Eye (tissue), 1 donor: ENCODE results near the gene ASGR2.
"Not testable (repeated sequence)": the region's sequence is repeated elsewhere in the genome, so short reads cannot be mapped to it uniquely, and the experiment has no call there.

Experiments
- DNase-seq: peaks from one replicate; pipeline ENCODE4 v3.0.0-alpha.2; 2015

Gene ASGR2

DNA sequence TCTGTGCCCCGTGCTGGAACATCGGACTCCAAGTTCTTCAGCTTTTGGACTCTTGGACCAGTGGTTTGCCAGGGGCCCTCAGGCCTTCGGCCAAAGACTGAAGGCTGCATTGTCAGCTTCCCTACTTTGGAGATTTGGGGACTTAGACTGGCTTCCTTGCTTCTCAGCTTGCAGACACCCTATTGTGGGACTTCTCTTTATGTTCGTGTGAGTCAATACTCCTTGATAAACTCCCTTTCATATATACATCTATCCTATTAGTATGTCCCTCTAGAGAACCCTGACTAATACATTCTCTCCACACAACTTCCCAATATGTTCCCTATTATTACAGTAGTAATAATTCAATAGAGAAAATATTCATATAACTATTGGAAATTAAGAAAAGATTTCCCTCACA, 9.2 kb upstream of the ASGR2 start:
- DNase-seq, result no peak

- no peak for DNase-seq
Observed at GRCh38 chr17:7122381-7122780, 7.8 kb upstream of the ASGR2 start.

GRCh38 chr17:7120635-7121034, 6.0 kb upstream of the ASGR2 start:
- DNase-seq, result not testable (repeated sequence)

DNA sequence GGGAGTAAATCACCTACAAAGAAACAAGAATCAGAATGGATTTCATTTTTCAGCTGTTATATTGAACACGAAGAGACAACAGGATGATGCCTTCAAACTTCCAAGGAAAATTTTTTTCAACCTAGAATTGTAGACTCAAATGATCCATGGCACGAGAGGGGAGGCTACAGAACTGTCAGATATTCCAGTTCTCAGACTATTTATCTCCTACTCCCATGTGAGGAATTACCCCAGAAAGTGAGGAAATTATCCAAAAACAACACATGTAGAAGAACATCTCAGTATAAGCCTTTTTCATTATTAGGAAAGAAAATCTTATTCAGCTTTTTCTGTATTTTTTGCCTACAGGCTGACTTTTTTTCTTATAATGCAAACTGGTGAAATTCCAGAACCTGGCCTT, 5.5 kb upstream of the ASGR2 start:
- no peak for DNase-seq

DNA sequence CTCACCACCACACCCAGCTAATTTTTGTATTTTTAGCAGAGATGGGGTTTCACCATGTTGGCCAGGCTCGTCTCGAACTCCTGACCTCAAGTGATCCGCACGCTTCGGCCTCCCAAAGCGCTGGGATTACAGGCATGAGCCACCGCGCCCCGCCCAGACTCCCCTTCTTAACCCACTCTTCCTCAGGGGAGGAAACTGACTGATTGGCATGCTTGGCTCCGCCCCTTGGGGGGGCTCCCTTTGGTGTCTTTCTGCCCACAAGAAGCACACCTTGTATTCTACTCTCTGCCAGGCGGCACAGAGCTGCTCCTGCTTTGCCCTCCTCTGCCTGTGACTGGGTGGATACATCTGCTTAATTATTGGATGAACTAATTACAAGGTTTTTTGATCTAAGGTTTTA, 4.7 kb upstream of the ASGR2 start:
- no peak for DNase-seq

DNA sequence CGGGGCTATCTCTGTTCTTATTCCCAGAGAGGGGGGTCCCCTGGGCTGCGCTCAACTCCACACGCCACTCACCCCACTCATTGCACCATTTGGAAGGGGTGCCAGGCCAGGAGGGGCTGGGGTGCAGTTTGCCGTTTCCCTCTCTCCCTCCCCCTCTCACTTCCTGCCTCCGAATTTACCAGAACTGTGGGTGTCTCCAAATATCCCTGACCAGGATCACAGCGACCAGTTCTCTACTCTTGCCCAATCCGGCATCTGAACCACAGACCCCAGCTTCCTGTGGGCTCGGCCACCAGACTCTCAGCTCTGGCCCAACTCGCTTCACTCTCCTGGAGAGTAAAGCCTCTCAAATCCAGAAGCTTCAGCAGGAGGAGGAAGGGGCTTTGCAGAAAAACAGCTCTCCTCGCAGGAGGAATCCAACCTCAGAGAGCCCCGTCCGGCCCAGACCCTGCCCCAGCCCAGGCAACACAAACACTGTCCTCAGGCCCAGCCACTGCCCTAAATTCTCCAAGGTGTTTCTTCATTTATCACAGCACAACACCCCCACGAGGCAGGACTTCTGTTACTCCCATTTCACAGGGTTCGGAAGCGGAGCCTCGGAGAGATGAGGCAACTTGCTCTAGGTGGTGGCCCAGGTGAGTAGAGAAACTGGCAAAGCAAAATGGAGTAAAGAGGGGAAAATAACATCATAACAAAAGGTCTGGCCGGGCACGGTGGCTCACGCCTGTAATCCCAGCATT, 423 bp upstream of the ASGR2 start:
- DNase-seq, result no peak

DNA sequence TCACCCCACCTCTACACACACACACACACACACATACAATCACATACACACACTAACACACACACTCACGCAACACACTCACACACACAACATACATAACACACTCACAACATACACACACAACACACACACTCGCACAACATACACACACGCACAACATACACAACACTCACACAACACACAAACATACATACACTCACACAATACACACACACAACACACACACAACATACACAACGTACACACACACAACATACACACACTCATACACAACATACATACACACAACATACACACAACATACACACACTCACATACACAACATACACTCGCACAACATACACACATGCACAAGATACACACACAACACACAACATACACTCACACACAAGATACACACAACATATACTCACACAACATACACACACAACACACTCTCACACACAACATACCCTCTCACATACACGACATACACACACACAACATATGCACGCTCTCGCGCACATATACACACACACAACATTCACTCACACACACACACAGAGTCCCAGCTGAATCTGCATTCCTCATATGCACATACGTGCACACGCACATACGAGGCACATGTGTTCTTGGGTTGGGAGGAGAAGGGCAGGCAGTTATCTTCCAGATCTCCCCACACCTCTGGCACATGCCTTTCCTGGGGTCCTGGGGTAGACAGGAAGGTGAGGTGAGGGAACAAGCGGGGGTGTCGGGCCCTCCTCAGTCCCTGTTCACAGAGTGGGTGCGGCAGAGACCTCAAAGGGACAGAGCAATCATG, 1.1 kb downstream of the ASGR2 start:
- DNase-seq, result no peak

- DNase-seq, result no peak
Observed at GRCh38 chr17:7112510-7113108, 2.0 kb downstream of the ASGR2 start.

- no peak for DNase-seq
Observed at GRCh38 chr17:7111784-7112509, 2.7 kb downstream of the ASGR2 start.

- DNase-seq, result no peak
Observed at GRCh38 chr17:7110617-7111306, 3.9 kb downstream of the ASGR2 start.

DNA sequence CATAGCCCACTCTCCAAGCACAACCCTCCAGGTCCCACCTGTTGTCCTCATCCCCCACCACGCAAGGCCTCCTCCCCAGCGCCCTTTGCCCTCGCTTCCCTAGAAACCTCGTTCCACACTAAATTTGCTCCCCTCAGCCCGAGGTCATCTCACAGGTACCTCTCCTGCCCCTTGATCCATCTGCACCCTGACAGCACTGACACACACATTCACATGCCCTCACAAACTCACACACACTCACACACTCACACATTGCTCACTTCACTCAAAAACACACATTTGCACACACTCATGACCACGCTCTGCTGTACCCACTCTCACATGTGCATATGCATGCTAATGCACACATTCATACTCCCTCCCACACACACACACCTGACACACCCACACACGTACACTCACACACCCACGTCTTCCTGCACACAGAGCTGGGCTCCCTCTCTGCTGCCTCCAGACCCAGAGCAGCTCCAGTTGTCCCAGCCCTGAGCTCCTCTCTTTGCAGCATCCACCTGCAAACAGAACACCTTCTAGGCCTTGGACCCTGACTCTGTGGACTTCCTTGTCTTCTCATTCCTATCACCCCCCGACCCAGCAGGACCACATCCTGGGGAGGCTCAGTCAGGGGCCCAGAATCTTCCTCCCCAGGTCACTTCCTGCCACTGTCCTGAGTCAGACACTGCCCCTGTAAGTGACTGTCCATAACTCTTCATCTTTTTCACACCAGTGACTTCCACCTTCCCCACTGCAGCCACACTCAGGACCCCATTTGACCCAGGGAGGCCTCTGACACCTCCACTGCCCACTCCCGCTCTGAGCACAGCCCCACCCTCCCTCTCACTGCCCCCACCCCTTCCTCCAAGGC, 4.9 kb downstream of the ASGR2 start:
- no peak for DNase-seq

DNA sequence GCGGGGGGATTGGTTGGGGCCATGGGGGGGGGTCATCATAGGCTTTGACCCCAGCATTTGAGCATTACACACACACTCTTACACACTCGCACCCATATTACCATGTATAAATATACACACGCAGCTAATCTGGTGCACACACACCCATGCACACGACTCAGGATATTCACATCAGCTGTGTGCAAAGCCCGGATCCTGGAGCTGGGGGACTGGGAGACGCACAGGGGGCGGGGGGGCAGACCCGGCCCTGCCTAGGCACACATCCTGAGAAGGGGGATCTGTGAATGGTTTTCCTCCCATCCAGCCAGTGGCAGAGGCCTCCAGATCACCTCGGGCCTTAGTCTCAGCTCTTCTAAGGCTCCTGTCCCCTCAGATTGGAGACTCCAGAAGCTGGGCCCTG, 5.6 kb downstream of the ASGR2 start:
- DNase-seq, result no peak

DNA sequence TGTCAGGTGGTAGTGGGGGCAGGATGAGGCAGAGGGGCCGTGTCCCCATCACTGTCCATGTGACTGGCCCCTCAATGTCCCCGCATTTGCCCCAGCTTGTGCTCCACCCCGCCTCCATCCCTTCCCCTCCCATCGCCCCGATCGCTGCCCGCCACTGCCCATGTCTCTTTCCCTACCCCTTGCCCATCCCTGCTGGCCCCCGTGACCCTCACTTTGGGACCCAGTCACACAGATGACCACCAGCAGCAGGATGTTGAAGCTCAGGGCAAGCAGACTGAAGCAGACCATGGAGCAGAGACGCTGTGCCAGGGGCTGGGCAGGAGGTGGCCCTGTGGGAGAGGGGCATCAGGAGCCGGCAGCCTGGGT, 6.1 kb downstream of the ASGR2 start:
- no peak for DNase-seq

DNA sequence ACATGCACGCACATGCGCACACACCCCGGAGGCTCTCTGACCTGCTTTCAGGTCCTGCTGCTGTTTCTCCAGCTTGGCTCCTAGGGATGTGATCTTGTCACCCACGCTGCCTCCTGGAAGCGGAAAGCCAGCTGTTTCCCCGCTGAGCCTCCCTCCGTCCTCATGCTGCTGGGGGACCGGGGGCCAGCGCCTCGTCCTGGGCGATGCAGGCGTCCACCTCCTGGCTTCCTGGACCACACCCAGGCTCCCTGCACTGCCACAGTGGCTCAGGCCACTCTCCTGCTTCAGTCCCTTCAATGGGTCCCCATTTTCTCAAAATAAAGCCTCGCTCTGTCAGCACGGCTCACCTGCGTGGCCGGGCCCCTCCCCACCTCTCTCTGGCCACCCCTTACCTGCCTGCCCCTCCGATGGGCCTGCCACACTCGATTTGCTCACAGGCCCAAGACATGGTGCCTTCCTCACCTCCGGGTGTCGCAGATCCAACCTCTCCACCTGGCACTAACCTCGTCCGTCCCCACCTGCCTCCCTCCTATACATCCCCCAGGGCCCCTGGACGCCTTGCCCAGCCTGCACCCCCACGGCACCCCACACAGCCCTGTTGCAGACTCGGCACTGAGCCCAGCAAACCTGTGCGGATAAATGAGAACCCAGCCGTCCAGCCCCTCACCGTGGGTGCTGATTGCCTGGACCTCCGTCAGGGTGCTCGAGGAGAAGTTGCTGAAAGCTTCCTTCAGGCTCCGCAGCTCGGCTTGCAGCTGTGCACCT, 6.6 kb downstream of the ASGR2 start:
- no peak for DNase-seq

DNA sequence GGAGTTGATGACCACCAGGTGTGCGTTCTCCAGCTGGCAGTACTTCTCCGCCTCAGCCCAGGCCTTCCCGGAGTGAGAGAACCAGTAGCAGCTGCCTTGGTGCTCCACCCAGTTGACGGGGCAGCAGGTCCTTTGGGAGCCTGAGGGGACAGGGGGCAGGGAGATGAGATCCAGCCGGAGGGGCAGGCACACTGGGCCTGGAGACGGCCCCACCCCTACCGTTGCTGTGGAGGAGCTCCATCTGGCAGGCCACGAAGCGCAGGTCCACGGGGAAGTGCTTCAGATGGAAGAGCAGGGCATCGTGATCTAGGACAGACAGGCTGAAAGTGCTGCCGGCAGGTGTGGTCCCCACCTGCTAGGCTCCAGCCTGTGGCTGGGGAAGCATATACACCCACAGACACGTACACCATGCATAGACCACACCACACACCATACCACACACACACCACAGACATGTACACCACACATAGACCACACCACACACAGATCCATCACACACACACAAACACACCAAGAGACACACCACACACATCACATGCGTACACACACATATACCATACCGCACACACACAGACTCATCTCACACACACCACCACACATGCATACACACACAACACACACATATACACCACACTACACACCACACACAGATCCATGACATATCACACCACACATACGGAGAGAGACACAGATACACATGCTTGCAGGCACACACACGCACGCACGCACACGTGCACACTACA, 7.4 kb downstream of the ASGR2 start:
- DNase-seq, result no peak

DNA sequence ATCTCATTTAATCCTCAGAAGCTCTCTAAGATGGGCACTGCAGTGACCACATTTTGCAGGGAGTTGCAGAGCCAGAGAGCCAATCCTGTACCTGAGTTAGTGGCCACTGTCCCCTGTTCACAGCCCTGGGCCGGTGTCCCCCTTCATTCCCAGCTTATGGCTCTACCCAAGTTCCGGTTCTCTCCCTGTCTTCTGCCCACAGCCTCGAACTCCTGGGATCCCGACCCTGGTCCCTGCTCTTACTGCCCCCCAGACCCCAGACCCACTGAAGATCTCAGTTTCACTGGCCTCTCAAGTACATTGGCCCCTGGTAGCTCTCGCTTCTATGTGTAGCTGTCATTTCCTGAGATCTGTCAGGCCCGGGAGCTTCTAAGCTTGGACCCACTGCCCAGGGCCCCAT, 12.2 kb downstream of the ASGR2 start:
- no peak for DNase-seq

- DNase-seq, result no peak
Observed at GRCh38 chr17:7101531-7101930, 13.1 kb downstream of the ASGR2 start.

DNA sequence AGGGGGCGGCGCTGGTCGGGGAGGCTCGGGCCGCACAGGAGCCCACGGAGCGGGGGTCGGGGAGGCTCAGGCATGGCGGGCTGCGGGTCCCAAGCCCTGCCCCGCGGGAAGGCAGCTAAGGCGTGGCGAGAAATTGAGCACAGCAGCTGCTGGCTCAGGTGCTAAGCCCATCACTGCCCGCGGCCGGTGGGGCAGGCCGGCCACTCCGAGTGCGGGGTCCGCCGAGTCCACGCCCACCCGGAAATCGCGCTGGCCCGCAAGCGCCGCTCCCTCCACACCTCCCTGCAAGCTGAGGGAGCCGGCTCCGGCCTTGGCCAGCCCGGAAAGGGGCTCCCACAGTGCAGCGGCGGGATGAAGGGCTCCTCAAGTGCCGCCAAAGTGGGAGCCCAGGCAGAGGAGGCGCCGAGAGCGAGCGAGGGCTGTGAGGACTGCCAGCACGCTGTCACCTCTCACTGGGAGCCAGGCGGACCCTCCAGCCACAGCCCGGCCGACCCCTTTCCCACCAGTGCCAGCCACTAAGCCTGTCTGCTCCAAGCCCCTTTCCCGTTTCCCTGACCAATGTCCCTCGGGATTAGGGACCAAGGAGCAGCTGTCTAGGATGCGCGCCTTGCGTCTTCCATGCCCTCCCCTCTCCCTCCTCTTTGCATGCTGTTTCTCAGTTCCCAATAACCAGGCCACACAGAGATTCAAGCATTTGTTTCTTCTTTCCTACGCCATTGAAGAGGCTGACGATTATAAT, 13.8 kb downstream of the ASGR2 start:
- DNase-seq, result not testable (repeated sequence)

GRCh38 chr17:7098802-7099459, 15.7 kb downstream of the ASGR2 start:
- no peak for DNase-seq
